ENCODE results near the gene MGAT4A.

Gene MGAT4A

DNA sequence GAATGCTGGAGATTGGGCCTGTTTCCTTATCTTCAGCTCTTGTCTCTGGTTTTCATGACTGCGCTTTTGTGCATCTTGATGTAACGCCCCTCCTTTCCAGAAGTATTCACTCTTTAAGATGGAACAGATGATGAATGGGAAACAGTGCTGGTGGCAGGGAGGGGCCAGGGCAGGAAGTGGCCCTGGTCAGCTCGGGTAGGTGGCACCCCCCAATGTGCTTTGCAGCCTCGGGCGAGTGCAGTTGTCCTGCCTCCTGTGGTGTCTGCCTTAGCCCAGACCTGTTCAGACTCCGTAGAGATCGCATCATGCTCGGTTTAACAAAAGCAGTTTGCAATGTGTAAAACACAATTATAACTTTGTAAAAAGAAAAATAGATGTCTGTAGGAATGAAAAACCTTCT, 17.0 kb upstream of the MGAT4A start:
- TF ChIP-seq POLR2A (IDR thresholded peaks at IDR 0.05; ENCODE audit: extremely low read depth, insufficient read length) (no peak), MYC (IDR thresholded peaks at IDR 0.05; ENCODE audit: low read depth, low read length) (no peak)
- H3K4me3 ChIP-seq (ENCODE audit: low read depth, low read length), result no peak overlapping the region

DNA sequence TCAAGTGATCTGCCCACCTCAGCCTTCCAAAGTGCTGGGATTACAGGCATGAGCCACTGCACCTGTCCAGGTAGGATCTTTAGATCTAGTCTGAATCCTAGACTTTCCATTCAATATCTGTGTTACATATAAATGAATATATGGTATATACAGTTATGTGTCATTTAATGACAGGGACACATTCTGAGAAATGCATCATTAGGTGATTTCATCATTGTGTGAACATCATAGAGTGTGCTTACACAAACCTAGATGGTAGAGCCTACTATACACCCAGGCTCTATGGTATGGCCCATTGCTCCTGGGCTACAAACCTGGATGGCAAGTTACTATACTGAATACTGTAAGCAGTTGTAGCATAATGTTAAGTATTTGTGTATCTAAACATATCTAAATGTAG, 15.5 kb upstream of the MGAT4A start:
- H3K4me3 ChIP-seq (ENCODE audit: low read depth, low read length), result no peak overlapping the region
- no peak for DNase-seq (ENCODE audit: low read depth)
- TF ChIP-seq MYC (IDR thresholded peaks at IDR 0.05; ENCODE audit: low read depth, low read length) (no peak), POLR2A (IDR thresholded peaks at IDR 0.05; ENCODE audit: extremely low read depth, insufficient read length) (no peak)
- TF ChIP-seq, protein P1, sequence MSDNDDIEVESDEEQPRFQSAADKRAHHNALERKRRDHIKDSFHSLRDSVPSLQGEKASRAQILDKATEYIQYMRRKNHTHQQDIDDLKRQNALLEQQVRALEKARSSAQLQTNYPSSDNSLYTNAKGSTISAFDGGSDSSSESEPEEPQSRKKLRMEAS (IDR thresholded peaks at IDR 0.05; ENCODE audit: low read depth, low read length), result no peak
- TF ChIP-seq, protein P2, sequence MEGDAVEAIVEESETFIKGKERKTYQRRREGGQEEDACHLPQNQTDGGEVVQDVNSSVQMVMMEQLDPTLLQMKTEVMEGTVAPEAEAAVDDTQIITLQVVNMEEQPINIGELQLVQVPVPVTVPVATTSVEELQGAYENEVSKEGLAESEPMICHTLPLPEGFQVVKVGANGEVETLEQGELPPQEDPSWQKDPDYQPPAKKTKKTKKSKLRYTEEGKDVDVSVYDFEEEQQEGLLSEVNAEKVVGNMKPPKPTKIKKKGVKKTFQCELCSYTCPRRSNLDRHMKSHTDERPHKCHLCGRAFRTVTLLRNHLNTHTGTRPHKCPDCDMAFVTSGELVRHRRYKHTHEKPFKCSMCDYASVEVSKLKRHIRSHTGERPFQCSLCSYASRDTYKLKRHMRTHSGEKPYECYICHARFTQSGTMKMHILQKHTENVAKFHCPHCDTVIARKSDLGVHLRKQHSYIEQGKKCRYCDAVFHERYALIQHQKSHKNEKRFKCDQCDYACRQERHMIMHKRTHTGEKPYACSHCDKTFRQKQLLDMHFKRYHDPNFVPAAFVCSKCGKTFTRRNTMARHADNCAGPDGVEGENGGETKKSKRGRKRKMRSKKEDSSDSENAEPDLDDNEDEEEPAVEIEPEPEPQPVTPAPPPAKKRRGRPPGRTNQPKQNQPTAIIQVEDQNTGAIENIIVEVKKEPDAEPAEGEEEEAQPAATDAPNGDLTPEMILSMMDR (IDR thresholded peaks at IDR 0.05; ENCODE audit: low read depth, low read length), result no peak

More for the DNA sequence above, 17.0 kb upstream of the MGAT4A start:
- no peak for DNase-seq (ENCODE audit: low read depth)

DNA sequence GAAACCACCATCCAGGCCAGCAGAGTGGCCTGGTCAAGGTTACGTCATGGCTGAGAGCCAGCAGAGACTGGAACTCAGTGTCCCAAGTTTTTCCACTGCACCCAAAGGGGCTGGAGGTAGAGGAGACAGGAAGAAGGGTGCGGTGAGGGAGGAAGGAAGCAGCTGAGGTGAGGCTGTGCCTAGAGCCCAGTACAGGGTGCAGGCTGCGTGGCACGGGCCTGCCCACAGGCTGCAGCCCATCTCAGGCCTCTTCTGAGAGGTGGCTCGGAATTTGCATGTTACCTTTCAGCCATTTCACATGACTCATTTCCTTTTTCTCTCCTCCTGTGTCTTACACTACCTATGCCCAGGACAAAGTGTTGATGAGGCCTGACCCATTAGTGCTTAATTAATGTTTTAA, 13.7 kb upstream of the MGAT4A start:
- TF ChIP-seq, protein P2 (IDR thresholded peaks at IDR 0.05; ENCODE audit: low read depth, low read length), result no peak
- TF ChIP-seq POLR2A (IDR thresholded peaks at IDR 0.05; ENCODE audit: extremely low read depth, insufficient read length) (no peak), MYC (IDR thresholded peaks at IDR 0.05; ENCODE audit: low read depth, low read length) (no peak)
- TF ChIP-seq, protein P1 (IDR thresholded peaks at IDR 0.05; ENCODE audit: low read depth, low read length), result no peak
- DNase-seq (ENCODE audit: low read depth), result no peak
- H3K4me3 ChIP-seq (ENCODE audit: low read depth, low read length), result no peak overlapping the region

DNA sequence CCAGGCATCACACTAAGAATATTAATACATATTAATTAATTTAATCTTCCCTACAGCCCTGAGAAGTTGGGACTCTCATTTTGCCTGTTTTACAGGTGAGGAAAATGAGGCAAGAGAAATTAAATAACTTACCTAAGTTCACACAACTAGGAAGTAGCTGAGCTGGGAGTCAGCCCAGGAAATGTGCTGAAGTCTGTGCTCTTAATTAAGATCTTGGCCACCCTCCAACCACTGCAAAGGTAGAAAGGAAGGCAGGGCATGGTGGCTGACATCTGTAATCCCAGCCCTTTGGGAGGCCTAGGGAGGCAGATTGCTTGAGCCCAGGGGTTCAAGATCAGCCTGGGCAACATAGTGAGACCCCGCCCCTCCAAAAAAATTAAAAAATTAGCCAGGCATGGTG, 12.9 kb upstream of the MGAT4A start:
- H3K4me3 ChIP-seq (ENCODE audit: low read depth, low read length), result no peak overlapping the region
- TF ChIP-seq, protein P1 (IDR thresholded peaks at IDR 0.05; ENCODE audit: low read depth, low read length), result no peak
- TF ChIP-seq MYC (IDR thresholded peaks at IDR 0.05; ENCODE audit: low read depth, low read length), result no peak
- TF ChIP-seq, protein P2 (IDR thresholded peaks at IDR 0.05; ENCODE audit: low read depth, low read length), result no peak
- TF ChIP-seq POLR2A (IDR thresholded peaks at IDR 0.05; ENCODE audit: extremely low read depth, insufficient read length), result no peak
- no peak for DNase-seq (ENCODE audit: low read depth)

DNA sequence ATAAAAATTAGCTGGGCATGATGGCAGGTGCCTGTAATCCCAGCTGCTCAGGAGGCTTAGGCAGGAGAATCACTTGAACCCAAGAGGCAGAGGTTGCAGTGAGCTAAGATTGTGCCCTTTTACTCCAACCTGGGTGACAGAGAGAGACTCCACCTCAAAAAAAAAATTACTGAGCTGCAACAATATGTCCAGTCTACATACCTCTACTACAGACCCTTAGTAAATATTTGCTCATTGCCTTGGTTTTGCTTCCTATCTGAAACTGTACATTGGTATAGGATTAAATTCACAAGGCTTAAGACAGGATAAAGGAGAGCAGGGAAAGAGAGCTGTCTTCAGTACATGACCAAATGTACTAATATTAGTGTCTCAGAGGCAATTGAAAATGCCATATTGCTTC, 8.1 kb upstream of the MGAT4A start:
- no peak overlapping the region for H3K4me3 ChIP-seq (ENCODE audit: low read depth, low read length)
- no peak for DNase-seq (ENCODE audit: low read depth)
- TF ChIP-seq, protein P2 (IDR thresholded peaks at IDR 0.05; ENCODE audit: low read depth, low read length), result no peak
- TF ChIP-seq MYC (IDR thresholded peaks at IDR 0.05; ENCODE audit: low read depth, low read length) (no peak), POLR2A (IDR thresholded peaks at IDR 0.05; ENCODE audit: extremely low read depth, insufficient read length) (no peak)
- TF ChIP-seq, protein P1 (IDR thresholded peaks at IDR 0.05; ENCODE audit: low read depth, low read length), result no peak

DNA sequence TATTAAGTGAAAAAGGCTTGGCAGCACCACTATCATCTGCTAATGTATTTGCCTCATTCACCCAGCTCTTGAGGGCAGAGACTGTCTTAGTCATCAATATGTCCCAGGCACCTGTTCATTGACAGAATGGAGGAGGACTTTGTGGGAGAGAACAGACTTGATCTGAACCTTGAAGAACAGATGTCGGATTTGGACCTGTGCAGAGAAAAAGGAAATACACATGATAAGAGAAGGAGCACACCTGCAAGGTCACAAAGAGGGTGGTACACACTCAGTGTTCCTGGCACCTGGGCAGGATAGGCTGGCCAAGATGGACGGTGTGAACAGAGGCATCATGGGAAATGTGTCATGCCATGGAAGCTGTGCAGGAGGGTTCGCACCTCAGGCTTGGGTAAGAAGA, 7.4 kb upstream of the MGAT4A start:
- DNase-seq (ENCODE audit: low read depth), result no peak
- TF ChIP-seq, protein P2 (IDR thresholded peaks at IDR 0.05; ENCODE audit: low read depth, low read length), result no peak
- TF ChIP-seq MYC (IDR thresholded peaks at IDR 0.05; ENCODE audit: low read depth, low read length) (no peak), POLR2A (IDR thresholded peaks at IDR 0.05; ENCODE audit: extremely low read depth, insufficient read length) (no peak)
- TF ChIP-seq, protein P1 (IDR thresholded peaks at IDR 0.05; ENCODE audit: low read depth, low read length), result no peak

More for the DNA sequence above, 7.4 kb upstream of the MGAT4A start:
- H3K4me3 ChIP-seq (ENCODE audit: low read depth, low read length), result no peak overlapping the region
